ENCODE results near the gene RAD18.

- TF ChIP-seq CTCF (conservative IDR thresholded peaks at IDR 0.05; ENCODE audit: low read length): no peak
- TF ChIP-seq EZH2phosphoT487 (IDR thresholded peaks at IDR 0.05; ENCODE audit: borderline replicate concordance): no peak
Observed at GRCh38 chr3:9008550-9009255, 45.4 kb upstream of the RAD18 start.
